HuH-7 (cell line): Measurements from ENCODE around the gene KIF6.

Experiments used
- DNase-seq: peaks from one replicate; pipeline ENCODE4 v3.0.0; 2011; ENCODE audit warnings: low spot score

KIF6 gene

DNA sequence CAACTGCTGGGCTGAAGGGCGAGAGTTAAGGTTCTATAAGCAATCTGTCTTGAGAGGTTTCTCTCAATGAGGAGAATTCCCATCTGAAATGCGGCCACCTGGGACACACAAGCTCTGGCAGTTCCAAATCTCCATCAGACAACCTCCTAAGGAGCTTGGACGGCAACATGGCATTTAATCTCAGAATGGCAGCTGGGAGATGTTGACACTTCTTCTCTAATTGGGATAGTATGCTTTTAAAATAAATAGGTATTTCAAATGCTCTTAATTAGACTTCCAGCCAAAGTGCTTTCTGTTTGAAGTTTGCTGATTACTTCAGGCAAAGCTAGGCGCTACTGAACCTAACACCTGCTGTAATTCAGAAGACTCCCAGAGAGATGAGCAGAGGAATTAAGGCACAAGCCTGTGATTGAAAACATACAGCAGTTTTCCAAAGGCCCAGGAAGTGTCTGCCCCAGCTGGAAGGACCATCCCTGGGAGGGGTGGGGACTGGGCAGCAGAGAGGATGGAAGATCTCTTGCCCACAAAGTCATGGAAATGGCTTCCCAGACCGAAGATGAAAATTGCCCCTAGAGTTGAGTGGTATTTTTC is 343.6 kb downstream of the KIF6 start:
- no peak for DNase-seq

- DNase-seq, result no peak
Observed at GRCh38 chr6:39380837-39381549, 344.2 kb downstream of the KIF6 start.

DNA sequence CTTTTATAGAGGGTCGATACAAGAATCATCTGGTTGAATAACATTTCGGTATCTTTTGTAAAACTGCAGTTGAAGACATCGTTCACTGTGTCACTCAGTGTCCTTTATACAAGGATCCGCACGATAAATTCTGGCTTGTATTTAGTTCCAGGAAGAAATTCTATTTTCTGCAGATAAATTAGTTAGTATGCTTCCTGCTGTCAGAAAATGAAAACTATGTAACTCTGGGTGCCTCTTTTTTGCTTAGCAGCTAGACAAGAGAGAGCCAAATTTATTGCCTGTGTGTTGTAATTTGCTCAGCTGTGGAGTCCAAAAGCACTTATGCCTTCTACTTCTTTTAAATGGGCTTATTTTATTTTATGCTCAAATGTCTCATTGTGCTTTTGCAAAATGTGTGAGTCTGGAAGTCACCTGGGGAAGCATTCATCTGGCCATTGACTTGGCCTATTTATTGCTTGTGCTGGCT is 346.2 kb downstream of the KIF6 start:
- DNase-seq, result no peak

- no peak for DNase-seq
Observed at GRCh38 chr6:39378175-39378959, 346.8 kb downstream of the KIF6 start.

- peak; percentile 42 for DNase-seq
Observed at GRCh38 chr6:39377539-39377950, 347.7 kb downstream of the KIF6 start.

GRCh38 chr6:39375405-39375804 is 349.8 kb downstream of the KIF6 start:
- no peak for DNase-seq

GRCh38 chr6:39370390-39370789 is 354.8 kb downstream of the KIF6 start:
- no peak for DNase-seq

GRCh38 chr6:39369987-39370386 is 355.2 kb downstream of the KIF6 start:
- DNase-seq, result no peak

GRCh38 chr6:39367700-39368099 is 357.5 kb downstream of the KIF6 start:
- no peak for DNase-seq

- DNase-seq, result no peak
Observed at GRCh38 chr6:39366931-39367618, 358.1 kb downstream of the KIF6 start.

GRCh38 chr6:39365281-39366074 is 359.7 kb downstream of the KIF6 start:
- DNase-seq, result no peak

- DNase-seq, result no peak
Observed at GRCh38 chr6:39363280-39363679, 361.9 kb downstream of the KIF6 start.

- no peak for DNase-seq
Observed at GRCh38 chr6:39362487-39362865, 362.7 kb downstream of the KIF6 start.

DNA sequence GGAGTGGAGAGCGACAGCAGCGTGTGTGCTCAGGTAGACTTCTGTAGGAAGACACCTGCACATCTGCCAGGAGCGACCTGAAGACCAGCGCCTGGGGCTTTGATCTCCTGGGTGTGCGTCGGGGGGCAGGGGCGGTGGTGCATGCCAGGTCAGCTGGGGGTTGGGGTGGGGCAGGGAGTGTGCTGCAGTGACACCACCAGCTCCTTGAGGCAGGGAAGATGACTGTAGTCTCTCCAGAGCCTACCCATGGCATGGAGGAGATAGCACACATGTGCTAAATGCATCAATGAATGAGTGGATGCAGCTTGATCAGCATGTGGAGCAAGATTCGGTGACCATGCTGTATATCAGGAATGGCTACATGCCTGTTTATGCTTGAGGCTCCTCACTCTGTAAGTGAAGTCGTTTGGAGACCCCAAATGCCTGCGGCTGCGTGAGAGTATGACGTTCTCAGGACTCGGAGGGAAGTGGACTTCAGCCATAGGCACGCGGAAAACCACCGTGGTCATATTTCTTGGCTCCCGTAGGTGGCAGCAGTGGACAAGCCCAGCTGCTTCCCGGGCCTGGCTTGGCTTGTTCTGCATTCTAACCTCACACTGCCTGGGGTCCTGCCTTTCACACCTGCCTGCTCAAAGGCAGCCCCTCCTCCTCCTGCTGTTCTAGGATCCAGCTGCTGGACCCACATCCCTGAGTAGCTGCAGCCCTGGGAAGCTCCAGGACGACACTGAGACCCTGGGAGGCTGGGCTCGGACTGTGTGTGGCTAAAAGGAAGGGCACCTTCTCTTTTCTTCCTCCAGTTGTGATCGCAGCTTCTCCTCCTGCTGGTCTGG is 363.3 kb downstream of the KIF6 start:
- DNase-seq, result peak; percentile 65

- no peak for DNase-seq
Observed at GRCh38 chr6:39360378-39360777, 364.8 kb downstream of the KIF6 start.

DNA sequence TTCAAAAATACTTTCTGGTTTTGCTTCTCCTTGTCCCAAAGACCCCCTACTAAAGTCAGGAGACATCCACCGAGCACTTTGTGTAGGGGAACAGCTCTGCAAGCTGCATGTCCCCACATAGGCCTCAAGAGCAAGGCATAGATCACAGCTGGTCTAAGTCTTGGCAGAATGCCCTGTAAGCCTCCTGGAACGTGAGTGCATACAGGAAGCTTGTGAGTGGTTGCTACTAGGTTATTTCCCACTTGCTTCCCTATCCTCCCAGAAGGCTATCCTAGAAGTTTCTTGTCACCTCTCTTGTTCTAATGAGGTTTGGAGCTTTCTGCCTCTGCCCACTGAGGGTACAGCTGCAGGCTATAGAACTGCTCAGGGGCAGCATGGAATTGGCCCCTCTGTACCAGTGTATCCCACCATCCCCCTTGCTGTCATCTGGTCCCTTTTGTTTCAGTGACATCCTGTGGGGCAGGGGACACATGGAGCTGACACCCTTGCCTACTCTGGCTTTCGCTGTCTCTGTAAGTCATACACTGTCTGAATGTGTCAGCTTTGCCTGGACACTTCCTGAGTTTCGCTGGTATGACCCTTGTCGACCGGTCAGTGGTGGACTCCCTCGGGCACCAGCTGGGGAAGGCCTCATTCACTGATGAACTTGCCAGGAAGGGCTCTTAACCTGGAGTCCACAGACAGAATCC is 367.1 kb downstream of the KIF6 start:
- no peak for DNase-seq

DNA sequence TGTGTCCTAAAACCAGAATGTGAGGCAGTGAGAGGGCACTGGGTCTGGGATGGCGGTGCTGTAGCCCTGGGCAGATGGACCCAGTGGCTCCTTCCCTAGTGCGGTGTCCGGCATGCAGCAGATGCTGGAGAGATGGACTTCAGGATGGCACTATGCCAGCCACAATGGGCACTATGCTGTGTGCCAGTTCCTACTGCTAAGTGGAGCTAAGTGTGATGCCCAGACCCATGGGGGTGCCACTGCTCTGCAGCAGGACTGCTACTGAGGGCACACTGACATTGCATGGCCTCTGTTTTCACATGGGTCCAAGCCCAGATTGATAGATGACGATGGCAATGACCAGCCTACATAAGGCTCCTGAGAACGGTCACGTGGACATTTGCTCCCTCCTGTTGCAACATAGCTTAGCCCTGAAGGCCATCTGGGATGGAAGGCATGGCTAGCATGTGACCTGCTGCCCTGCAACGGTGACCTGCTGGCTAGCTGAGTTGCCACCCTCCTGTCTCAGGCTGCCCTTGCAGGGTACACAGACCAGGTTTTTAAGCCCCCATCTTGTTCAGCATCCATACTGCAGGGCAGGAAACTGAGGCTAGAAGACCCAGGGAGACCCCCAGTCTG is 371.4 kb downstream of the KIF6 start:
- DNase-seq, result no peak

DNA sequence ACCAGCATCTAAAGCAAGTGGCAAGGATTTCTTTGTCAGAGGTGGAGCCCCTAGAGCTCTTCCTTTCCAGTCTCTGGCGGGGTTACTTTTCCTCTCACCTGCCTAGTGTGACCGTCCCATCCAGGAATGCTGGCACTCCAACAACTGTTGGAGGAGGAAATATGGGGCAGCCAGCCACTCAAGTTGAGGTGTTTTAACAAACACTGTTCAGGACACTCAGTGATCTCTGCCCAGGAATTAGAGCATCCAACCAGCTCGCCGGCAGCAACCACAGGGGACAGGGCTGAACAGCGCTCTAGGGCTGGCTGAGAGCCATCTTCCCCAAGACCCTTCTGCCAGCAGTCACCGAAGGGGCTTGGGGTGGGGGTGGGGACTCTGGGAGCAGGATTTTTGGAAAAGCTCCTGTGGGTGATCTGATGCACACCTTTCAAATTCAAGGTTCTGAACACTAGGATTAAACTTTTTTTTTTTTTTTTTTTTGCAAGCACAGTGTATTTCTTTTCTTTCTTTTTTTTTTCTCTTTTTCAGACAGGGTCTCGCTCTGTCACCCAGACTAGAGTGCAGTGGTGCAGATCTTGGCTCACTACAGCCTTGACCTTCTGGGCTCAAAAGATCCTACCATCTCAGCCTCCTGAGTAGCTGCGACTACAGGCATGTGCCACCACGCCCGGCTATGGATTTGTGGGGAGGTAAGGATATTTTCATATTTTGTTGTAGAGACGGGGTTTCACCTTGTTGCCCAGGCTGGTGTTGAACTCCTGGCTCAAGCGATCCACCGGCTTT is 374.3 kb downstream of the KIF6 start:
- no peak for DNase-seq

DNA sequence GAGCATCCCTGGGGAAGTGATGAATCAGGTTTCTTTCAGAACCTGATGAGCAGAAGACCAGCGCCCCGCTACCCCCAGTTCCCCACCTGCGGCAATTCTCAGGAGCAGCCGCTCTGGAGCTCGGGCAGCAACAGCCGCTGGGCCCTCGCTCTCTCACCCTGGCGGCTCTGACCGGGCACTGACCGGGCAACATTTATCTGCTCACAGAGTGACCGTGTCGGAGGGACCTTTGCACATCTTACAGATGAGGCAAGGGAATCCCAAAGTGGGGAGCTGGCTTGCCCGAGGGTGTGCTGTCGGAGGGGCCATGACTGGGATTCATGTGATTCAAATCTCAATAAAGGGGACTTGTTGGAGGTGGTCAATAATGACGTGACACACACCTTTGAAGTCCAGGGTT is 376.5 kb downstream of the KIF6 start:
- no peak for DNase-seq
